ENCODE data around the gene MPZL3.

DNA sequence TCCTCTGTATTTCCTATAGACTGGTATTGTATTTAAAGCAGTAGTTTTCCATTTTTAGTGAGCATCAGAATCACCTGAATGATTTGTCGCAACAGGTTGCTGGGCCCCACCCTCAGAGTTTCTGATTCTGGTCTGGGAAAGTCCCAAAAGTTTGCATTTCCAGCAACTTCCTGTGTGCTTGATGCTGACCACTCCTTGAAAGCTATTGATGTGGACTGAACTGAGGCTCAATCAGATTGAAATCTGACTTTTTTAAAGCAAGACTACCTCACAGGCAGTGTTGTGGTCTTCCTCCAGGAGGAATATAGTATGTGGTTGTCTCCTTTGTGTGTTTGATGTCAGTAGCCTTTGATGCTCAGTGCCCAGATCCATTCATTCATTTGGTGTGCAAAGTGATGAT, 29.1 kb upstream of the MPZL3 start:
- TF ChIP-seq JUN (IDR thresholded peaks at IDR 0.05) (no peak), TP53 (CRISPR knock-in tag; IDR thresholded peaks at IDR 0.05) (no peak), BHLHE40 (IDR thresholded peaks at IDR 0.05; ENCODE audit: low read depth, low read length) (no peak), RFX5 (IDR thresholded peaks at IDR 0.05) (no peak)
- TF ChIP-seq, protein P1, sequence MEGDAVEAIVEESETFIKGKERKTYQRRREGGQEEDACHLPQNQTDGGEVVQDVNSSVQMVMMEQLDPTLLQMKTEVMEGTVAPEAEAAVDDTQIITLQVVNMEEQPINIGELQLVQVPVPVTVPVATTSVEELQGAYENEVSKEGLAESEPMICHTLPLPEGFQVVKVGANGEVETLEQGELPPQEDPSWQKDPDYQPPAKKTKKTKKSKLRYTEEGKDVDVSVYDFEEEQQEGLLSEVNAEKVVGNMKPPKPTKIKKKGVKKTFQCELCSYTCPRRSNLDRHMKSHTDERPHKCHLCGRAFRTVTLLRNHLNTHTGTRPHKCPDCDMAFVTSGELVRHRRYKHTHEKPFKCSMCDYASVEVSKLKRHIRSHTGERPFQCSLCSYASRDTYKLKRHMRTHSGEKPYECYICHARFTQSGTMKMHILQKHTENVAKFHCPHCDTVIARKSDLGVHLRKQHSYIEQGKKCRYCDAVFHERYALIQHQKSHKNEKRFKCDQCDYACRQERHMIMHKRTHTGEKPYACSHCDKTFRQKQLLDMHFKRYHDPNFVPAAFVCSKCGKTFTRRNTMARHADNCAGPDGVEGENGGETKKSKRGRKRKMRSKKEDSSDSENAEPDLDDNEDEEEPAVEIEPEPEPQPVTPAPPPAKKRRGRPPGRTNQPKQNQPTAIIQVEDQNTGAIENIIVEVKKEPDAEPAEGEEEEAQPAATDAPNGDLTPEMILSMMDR (IDR thresholded peaks at IDR 0.05), result no peak
- TF ChIP-seq, protein P2, sequence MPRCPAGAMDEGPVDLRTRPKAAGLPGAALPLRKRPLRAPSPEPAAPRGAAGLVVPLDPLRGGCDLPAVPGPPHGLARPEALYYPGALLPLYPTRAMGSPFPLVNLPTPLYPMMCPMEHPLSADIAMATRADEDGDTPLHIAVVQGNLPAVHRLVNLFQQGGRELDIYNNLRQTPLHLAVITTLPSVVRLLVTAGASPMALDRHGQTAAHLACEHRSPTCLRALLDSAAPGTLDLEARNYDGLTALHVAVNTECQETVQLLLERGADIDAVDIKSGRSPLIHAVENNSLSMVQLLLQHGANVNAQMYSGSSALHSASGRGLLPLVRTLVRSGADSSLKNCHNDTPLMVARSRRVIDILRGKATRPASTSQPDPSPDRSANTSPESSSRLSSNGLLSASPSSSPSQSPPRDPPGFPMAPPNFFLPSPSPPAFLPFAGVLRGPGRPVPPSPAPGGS (IDR thresholded peaks at IDR 0.05), result no peak
- TF ChIP-seq, protein P3, sequence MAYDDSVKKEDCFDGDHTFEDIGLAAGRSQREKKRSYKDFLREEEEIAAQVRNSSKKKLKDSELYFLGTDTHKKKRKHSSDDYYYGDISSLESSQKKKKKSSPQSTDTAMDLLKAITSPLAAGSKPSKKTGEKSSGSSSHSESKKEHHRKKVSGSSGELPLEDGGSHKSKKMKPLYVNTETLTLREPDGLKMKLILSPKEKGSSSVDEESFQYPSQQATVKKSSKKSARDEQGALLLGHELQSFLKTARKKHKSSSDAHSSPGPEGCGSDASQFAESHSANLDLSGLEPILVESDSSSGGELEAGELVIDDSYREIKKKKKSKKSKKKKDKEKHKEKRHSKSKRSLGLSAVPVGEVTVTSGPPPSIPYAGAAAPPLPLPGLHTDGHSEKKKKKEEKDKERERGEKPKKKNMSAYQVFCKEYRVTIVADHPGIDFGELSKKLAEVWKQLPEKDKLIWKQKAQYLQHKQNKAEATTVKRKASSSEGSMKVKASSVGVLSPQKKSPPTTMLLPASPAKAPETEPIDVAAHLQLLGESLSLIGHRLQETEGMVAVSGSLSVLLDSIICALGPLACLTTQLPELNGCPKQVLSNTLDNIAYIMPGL (CRISPR knock-in tag; IDR thresholded peaks at IDR 0.05; ENCODE audit: borderline replicate concordance), result no peak

Measured in A549 (cell line).